Placental epithelial cell (primary cell): ENCODE data around the gene GALNT8. TPM values are rescaled to one million over a fixed set of nuclear protein-coding genes. Genes with fewer than 3 reads are reported as not detected.

Source experiments
- total RNA-seq: library from RNA; depleted of rRNA; stranded (reverse); fragments of >200 nt; gene quantifications from 2 replicates; pipeline ENCODE4 v1.2.3, GENCODE V29; 2012

Gene GALNT8, protein sequence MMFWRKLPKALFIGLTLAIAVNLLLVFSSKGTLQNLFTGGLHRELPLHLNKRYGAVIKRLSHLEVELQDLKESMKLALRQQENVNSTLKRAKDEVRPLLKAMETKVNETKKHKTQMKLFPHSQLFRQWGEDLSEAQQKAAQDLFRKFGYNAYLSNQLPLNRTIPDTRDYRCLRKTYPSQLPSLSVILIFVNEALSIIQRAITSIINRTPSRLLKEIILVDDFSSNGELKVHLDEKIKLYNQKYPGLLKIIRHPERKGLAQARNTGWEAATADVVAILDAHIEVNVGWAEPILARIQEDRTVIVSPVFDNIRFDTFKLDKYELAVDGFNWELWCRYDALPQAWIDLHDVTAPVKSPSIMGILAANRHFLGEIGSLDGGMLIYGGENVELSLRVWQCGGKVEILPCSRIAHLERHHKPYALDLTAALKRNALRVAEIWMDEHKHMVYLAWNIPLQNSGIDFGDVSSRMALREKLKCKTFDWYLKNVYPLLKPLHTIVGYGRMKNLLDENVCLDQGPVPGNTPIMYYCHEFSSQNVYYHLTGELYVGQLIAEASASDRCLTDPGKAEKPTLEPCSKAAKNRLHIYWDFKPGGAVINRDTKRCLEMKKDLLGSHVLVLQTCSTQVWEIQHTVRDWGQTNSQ
- total RNA-seq, result under 0.01 TPM in 1 of 2 replicates, not detected in the other

DNA sequence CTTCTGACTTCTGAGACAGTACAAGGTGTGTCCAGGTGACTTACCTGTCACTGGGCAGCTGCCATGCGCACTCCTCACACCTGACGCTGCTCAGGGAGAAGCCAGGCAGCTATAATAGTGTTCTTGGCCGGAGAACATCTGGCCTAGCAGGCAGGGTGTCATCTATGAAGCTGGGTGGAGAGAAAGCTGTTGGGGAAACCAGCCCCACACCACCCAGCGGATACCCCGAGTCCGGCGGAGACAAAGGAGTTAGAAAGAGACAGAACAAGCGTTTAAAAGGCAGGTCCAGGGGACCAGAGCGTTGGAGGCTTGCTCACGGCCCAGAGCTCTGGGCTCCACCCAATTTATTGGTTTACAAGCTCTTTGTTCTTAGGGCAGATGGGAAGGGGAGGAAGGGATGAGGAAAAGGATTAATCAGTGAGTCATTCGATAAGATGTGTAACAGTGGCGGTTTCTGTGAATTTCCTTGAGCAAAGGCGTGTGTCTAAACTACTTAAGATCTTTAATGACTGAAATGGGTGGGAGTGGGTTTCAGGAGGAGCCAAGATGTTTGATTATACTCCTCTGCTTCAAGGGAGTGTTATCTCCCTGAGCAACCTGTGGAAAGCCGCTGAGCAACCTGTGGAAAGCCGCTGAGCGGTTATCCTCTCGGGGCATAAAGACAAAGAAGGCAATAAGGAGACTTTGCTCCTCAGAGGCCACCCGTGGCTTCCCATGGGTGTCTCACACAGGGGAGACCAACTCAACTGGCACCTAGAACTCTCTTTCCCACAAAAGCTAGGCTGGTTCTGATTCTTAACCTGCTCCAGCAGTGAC lies at the start of gene GALNT8:
Gene GALNT8 (plus strand): TSS at position 580 of the 816 bp plus-strand sequence. CDS start 278 bp downstream, outside the sequence.

Other genes starting within 250 kb of the GALNT8 start
- gene RAD51AP1, start 181.5 kb upstream of the GALNT8 start, total RNA-seq, result 5.1 and 5.4 TPM in 2 replicates
- gene DYRK4, start 158.2 kb upstream of the GALNT8 start, total RNA-seq, result 64.7 and 104 TPM in 2 replicates
- 2.2 and 6.3 TPM in 2 replicates for gene AKAP3, start 71.3 kb upstream of the GALNT8 start, total RNA-seq
- 22.4 and 79.8 TPM in 2 replicates for gene NDUFA9, start 71.3 kb upstream of the GALNT8 start, total RNA-seq
- gene KCNA1, start 189.5 kb downstream of the GALNT8 start, total RNA-seq, result not detected in 2 replicates